ENCODE data around the gene C2orf78. TPM values are rescaled to one million over a fixed set of nuclear protein-coding genes. Genes with fewer than 3 reads are reported as not detected.

C2orf78 gene
- total RNA-seq, 1 experiment from 2014 or later: 0.39 TPM

DNA sequence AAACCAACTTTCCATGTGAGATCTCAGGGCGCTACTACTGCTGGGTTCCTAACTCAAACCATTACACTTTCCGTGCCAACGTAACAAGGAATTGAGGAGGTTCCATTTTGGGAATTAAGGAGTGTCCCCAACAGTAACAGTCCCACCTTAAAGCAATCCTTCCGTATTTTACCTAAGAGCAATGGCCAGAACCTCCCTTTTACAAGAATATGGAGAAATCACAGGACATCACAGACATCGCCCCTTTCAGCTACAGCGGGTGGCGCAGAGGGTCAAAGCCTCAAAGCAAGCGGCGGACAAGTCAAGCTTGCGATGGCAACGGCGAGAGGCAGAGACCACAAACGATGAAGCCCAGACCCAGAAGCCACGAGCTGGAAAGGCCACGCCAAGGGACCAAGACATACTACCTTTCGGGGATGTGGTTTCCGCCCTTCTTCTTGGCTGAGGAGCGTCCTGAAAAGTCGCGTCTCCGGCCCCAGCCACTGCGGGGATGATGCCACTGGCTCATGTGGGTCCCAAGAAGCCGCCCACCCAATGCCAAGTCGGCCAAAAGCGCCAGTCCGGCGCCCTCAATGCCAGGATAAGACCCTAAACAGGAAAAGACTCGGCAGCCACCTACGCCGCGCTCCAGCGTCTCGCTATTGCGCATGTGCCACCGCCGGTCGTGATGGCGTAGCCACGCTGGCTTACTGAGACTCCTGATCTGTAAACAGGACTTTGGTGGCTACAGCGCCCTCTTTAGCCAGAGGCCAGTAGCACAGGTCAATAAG is 4.3 kb upstream of the C2orf78 start, which contains the start of gene DUSP11 (continued):
- TF ChIP-seq, protein P1, sequence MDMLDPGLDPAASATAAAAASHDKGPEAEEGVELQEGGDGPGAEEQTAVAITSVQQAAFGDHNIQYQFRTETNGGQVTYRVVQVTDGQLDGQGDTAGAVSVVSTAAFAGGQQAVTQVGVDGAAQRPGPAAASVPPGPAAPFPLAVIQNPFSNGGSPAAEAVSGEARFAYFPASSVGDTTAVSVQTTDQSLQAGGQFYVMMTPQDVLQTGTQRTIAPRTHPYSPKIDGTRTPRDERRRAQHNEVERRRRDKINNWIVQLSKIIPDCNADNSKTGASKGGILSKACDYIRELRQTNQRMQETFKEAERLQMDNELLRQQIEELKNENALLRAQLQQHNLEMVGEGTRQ (CRISPR knock-in tag; IDR thresholded peaks at IDR 0.05): no peak
- TF ChIP-seq GABPB1 (CRISPR knock-in tag; IDR thresholded peaks at IDR 0.05) (0 out of 2 replicates have a peak, but pooled peaks have one; percentile 67), SP1 (CRISPR knock-in tag; conservative IDR thresholded peaks at IDR 0.05) (0 out of 2 replicates have a peak, but pooled peaks have one; percentile 48), SMAD4 (CRISPR knock-in tag; IDR thresholded peaks at IDR 0.05) (no peak), MYBL2 (CRISPR knock-in tag; IDR thresholded peaks at IDR 0.05) (no peak), ZBTB21 (CRISPR knock-in tag; IDR thresholded peaks at IDR 0.05; ENCODE audit: borderline replicate concordance) (no peak), CBFB (CRISPR knock-in tag; IDR thresholded peaks at IDR 0.05; ENCODE audit: low read depth) (no peak), SOX15 (CRISPR knock-in tag; IDR thresholded peaks at IDR 0.05) (no peak)
- TF ChIP-seq, protein P2, sequence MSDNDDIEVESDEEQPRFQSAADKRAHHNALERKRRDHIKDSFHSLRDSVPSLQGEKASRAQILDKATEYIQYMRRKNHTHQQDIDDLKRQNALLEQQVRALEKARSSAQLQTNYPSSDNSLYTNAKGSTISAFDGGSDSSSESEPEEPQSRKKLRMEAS (CRISPR knock-in tag; IDR thresholded peaks at IDR 0.05): peak; percentile 64

DNA sequence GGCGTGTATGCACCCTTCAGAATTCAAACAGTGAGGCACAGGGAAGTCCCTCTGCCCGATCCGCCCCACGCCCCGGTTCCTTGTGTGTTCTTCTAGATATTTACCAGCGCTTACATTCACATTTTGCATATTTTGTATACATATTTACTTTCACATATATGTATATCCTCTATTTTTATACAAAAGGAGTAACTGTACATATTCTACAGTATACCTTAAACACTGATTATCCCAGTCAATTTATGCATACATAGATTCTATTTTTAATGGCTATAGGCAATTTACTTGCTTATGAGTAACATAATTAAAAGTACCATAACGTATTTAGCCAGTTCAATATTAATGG is 3.8 kb upstream of the C2orf78 start:
- ChIA-PET CTCF (interaction anchor here (0.6 kb wide), 1 partner anchor 629 kb away, joined by 4 read pairs; no protein-coding TSS in a partner anchor), POLR2A (interaction anchor here (1.0 kb wide), 1 partner anchor 48 kb away, joined by 3 read pairs; no protein-coding TSS in a partner anchor)
- DNase-seq (ENCODE audit: low spot score) (no peak), ATAC-seq (no peak)
- Mint-ChIP-seq H3K4me3 (peak overlapping the region; percentile 96), H3K27ac (no peak overlapping the region), H3K36me3 (peaks cover 15% of the 10 kb centered on the region), H3K9me3 (no peaks in the 10 kb centered on the region), H3K4me1 (peaks cover 10% of the 10 kb centered on the region), H3K27me3 (ENCODE audit: low read depth) (no peaks in the 10 kb centered on the region)
- TF ChIP-seq, protein P3, sequence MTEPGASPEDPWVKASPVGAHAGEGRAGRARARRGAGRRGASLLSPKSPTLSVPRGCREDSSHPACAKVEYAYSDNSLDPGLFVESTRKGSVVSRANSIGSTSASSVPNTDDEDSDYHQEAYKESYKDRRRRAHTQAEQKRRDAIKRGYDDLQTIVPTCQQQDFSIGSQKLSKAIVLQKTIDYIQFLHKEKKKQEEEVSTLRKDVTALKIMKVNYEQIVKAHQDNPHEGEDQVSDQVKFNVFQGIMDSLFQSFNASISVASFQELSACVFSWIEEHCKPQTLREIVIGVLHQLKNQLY (CRISPR knock-in tag; IDR thresholded peaks at IDR 0.05): no peak
- TF ChIP-seq, protein P4, sequence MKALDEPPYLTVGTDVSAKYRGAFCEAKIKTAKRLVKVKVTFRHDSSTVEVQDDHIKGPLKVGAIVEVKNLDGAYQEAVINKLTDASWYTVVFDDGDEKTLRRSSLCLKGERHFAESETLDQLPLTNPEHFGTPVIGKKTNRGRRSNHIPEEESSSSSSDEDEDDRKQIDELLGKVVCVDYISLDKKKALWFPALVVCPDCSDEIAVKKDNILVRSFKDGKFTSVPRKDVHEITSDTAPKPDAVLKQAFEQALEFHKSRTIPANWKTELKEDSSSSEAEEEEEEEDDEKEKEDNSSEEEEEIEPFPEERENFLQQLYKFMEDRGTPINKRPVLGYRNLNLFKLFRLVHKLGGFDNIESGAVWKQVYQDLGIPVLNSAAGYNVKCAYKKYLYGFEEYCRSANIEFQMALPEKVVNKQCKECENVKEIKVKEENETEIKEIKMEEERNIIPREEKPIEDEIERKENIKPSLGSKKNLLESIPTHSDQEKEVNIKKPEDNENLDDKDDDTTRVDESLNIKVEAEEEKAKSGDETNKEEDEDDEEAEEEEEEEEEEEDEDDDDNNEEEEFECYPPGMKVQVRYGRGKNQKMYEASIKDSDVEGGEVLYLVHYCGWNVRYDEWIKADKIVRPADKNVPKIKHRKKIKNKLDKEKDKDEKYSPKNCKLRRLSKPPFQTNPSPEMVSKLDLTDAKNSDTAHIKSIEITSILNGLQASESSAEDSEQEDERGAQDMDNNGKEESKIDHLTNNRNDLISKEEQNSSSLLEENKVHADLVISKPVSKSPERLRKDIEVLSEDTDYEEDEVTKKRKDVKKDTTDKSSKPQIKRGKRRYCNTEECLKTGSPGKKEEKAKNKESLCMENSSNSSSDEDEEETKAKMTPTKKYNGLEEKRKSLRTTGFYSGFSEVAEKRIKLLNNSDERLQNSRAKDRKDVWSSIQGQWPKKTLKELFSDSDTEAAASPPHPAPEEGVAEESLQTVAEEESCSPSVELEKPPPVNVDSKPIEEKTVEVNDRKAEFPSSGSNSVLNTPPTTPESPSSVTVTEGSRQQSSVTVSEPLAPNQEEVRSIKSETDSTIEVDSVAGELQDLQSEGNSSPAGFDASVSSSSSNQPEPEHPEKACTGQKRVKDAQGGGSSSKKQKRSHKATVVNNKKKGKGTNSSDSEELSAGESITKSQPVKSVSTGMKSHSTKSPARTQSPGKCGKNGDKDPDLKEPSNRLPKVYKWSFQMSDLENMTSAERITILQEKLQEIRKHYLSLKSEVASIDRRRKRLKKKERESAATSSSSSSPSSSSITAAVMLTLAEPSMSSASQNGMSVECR (CRISPR knock-in tag; IDR thresholded peaks at IDR 0.05; ENCODE audit: borderline replicate concordance): no peak
- TF ChIP-seq, protein P5, sequence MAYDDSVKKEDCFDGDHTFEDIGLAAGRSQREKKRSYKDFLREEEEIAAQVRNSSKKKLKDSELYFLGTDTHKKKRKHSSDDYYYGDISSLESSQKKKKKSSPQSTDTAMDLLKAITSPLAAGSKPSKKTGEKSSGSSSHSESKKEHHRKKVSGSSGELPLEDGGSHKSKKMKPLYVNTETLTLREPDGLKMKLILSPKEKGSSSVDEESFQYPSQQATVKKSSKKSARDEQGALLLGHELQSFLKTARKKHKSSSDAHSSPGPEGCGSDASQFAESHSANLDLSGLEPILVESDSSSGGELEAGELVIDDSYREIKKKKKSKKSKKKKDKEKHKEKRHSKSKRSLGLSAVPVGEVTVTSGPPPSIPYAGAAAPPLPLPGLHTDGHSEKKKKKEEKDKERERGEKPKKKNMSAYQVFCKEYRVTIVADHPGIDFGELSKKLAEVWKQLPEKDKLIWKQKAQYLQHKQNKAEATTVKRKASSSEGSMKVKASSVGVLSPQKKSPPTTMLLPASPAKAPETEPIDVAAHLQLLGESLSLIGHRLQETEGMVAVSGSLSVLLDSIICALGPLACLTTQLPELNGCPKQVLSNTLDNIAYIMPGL (CRISPR knock-in tag; IDR thresholded peaks at IDR 0.05): no peak
- TF ChIP-seq, protein P6, sequence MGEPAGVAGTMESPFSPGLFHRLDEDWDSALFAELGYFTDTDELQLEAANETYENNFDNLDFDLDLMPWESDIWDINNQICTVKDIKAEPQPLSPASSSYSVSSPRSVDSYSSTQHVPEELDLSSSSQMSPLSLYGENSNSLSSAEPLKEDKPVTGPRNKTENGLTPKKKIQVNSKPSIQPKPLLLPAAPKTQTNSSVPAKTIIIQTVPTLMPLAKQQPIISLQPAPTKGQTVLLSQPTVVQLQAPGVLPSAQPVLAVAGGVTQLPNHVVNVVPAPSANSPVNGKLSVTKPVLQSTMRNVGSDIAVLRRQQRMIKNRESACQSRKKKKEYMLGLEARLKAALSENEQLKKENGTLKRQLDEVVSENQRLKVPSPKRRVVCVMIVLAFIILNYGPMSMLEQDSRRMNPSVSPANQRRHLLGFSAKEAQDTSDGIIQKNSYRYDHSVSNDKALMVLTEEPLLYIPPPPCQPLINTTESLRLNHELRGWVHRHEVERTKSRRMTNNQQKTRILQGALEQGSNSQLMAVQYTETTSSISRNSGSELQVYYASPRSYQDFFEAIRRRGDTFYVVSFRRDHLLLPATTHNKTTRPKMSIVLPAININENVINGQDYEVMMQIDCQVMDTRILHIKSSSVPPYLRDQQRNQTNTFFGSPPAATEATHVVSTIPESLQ (CRISPR knock-in tag; IDR thresholded peaks at IDR 0.05): no peak
- TF ChIP-seq GTF2I (CRISPR knock-in tag; conservative IDR thresholded peaks at IDR 0.05) (no peak), SMAD3 (CRISPR knock-in tag; IDR thresholded peaks at IDR 0.05; ENCODE audit: borderline replicate concordance) (no peak)
- TF ChIP-seq, protein P7, sequence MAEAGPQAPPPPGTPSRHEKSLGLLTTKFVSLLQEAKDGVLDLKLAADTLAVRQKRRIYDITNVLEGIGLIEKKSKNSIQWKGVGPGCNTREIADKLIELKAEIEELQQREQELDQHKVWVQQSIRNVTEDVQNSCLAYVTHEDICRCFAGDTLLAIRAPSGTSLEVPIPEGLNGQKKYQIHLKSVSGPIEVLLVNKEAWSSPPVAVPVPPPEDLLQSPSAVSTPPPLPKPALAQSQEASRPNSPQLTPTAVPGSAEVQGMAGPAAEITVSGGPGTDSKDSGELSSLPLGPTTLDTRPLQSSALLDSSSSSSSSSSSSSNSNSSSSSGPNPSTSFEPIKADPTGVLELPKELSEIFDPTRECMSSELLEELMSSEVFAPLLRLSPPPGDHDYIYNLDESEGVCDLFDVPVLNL (CRISPR knock-in tag; IDR thresholded peaks at IDR 0.05; ENCODE audit: borderline replicate concordance, low read depth): no peak
- TF ChIP-seq, protein P1 (CRISPR knock-in tag; IDR thresholded peaks at IDR 0.05): no peak
- TF ChIP-seq, protein P8, sequence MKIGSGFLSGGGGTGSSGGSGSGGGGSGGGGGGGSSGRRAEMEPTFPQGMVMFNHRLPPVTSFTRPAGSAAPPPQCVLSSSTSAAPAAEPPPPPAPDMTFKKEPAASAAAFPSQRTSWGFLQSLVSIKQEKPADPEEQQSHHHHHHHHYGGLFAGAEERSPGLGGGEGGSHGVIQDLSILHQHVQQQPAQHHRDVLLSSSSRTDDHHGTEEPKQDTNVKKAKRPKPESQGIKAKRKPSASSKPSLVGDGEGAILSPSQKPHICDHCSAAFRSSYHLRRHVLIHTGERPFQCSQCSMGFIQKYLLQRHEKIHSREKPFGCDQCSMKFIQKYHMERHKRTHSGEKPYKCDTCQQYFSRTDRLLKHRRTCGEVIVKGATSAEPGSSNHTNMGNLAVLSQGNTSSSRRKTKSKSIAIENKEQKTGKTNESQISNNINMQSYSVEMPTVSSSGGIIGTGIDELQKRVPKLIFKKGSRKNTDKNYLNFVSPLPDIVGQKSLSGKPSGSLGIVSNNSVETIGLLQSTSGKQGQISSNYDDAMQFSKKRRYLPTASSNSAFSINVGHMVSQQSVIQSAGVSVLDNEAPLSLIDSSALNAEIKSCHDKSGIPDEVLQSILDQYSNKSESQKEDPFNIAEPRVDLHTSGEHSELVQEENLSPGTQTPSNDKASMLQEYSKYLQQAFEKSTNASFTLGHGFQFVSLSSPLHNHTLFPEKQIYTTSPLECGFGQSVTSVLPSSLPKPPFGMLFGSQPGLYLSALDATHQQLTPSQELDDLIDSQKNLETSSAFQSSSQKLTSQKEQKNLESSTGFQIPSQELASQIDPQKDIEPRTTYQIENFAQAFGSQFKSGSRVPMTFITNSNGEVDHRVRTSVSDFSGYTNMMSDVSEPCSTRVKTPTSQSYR (CRISPR knock-in tag; IDR thresholded peaks at IDR 0.05): no peak
- TF ChIP-seq, protein P9, sequence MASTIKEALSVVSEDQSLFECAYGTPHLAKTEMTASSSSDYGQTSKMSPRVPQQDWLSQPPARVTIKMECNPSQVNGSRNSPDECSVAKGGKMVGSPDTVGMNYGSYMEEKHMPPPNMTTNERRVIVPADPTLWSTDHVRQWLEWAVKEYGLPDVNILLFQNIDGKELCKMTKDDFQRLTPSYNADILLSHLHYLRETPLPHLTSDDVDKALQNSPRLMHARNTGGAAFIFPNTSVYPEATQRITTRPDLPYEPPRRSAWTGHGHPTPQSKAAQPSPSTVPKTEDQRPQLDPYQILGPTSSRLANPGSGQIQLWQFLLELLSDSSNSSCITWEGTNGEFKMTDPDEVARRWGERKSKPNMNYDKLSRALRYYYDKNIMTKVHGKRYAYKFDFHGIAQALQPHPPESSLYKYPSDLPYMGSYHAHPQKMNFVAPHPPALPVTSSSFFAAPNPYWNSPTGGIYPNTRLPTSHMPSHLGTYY (CRISPR knock-in tag; IDR thresholded peaks at IDR 0.05): no peak
